Neural crest cell (in vitro differentiated cells): Measurements from ENCODE around the gene XCL1. TPM values are rescaled to one million over a fixed set of nuclear protein-coding genes. Genes with fewer than 3 reads are reported as not detected.

Experiments used
- DNase-seq: peaks from one replicate; pipeline ENCODE4 v3.0.0; 2021; ENCODE audit warnings: low read depth, mixed read lengths, low spot score
- H3K27ac Mint-ChIP-seq: one replicate; pipeline ENCODE4 v1.8.0; 2021; ENCODE audit warnings: mild to moderate bottlenecking, mixed read lengths; ENCODE audit not compliant: unreplicated experiment
- H3K27me3 Mint-ChIP-seq: 2 replicates; pipeline ENCODE4 v1.8.0; 2021; ENCODE audit warnings: low read depth, mild to moderate bottlenecking, mixed read lengths
- H3K36me3 Mint-ChIP-seq: 2 replicates; pipeline ENCODE4 v1.8.0; 2021; ENCODE audit warnings: low read depth, mild to moderate bottlenecking, mixed read lengths
- H3K4me1 Mint-ChIP-seq: 2 replicates; pipeline ENCODE4 v1.8.0; 2021; ENCODE audit warnings: mixed read lengths
- H3K4me3 Mint-ChIP-seq: one replicate; pipeline ENCODE4 v1.8.0; 2021; ENCODE audit warnings: mild to moderate bottlenecking, mixed read lengths
- H3K9me3 Mint-ChIP-seq: 2 replicates; pipeline ENCODE4 v1.8.0; 2021; ENCODE audit warnings: mixed read lengths
- total RNA-seq: library from RNA; stranded (reverse); gene quantifications from 2 replicates; pipeline ENCODE4 v1.2.1, GENCODE V29; 2021
- TF ChIP-seq, protein P1 (sequence below): fragments of 200-600 bp; sonication (generic); conservative IDR thresholded peaks from 2 replicates; pipeline ENCODE4 v1.5.0; 2021; ENCODE audit warnings: antibody characterized with exemption, mild to moderate bottlenecking

XCL1 gene
- total RNA-seq, 1 donor from 2014 or later: not detected

DNA sequence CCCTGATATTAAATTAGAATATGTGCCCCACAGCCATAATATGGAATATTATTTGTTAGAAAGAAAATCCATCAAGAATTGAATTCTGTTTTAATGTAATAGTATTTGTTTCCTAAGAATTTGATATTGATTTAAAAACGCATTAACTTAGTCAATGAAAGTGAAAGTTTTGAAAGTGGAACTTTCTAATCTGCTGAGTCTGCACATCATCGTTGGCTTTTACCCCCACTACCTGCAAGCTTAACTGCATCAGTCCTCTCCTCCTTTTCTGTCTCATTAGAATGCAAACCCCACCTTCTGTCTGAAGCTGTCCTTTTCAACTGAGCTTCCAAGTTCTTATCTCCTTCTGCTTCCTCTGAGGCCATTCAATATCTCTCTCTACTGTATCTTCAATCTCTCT is 42.5 kb downstream of the XCL1 start:
- TF ChIP-seq, protein P1, sequence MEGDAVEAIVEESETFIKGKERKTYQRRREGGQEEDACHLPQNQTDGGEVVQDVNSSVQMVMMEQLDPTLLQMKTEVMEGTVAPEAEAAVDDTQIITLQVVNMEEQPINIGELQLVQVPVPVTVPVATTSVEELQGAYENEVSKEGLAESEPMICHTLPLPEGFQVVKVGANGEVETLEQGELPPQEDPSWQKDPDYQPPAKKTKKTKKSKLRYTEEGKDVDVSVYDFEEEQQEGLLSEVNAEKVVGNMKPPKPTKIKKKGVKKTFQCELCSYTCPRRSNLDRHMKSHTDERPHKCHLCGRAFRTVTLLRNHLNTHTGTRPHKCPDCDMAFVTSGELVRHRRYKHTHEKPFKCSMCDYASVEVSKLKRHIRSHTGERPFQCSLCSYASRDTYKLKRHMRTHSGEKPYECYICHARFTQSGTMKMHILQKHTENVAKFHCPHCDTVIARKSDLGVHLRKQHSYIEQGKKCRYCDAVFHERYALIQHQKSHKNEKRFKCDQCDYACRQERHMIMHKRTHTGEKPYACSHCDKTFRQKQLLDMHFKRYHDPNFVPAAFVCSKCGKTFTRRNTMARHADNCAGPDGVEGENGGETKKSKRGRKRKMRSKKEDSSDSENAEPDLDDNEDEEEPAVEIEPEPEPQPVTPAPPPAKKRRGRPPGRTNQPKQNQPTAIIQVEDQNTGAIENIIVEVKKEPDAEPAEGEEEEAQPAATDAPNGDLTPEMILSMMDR: no peak
- Mint-ChIP-seq H3K27me3 (no peaks in the 10 kb centered on the region), H3K27ac (no peak overlapping the region), H3K4me1 (peaks cover 18% of the 10 kb centered on the region), H3K36me3 (no peaks in the 10 kb centered on the region), H3K9me3 (no peaks in the 10 kb centered on the region), H3K4me3 (no peak overlapping the region)
- no peak for DNase-seq

- H3K27ac Mint-ChIP-seq: no peak overlapping the region
Measured at GRCh38 chr1:168621356-168621755, 45.0 kb downstream of the XCL1 start.

GRCh38 chr1:168623003-168623828 is 46.8 kb downstream of the XCL1 start:
- no peaks in the 10 kb centered on the region for H3K27me3 Mint-ChIP-seq
- H3K9me3 Mint-ChIP-seq: no peaks in the 10 kb centered on the region
- H3K27ac Mint-ChIP-seq: no peak overlapping the region
- H3K4me1 Mint-ChIP-seq: no peaks in the 10 kb centered on the region
- no peak overlapping the region for H3K4me3 Mint-ChIP-seq
- TF ChIP-seq, protein P1: no peak
- no peak for DNase-seq
- H3K36me3 Mint-ChIP-seq: no peaks in the 10 kb centered on the region

More at GRCh38 chr1:168621356-168621755, 45.0 kb downstream of the XCL1 start:
- H3K4me1 Mint-ChIP-seq: peaks cover 5% of the 10 kb centered on the region
- no peaks in the 10 kb centered on the region for H3K36me3 Mint-ChIP-seq
- no peak for DNase-seq
- no peaks in the 10 kb centered on the region for H3K27me3 Mint-ChIP-seq
- no peaks in the 10 kb centered on the region for H3K9me3 Mint-ChIP-seq
- TF ChIP-seq, protein P1: no peak
- no peak overlapping the region for H3K4me3 Mint-ChIP-seq

GRCh38 chr1:168623831-168624230 is 47.4 kb downstream of the XCL1 start:
- Mint-ChIP-seq H3K36me3 (no peaks in the 10 kb centered on the region), H3K27me3 (no peaks in the 10 kb centered on the region), H3K4me1 (no peaks in the 10 kb centered on the region), H3K9me3 (no peaks in the 10 kb centered on the region), H3K27ac (no peak overlapping the region), H3K4me3 (no peak overlapping the region)
- DNase-seq: no peak
- TF ChIP-seq, protein P1: no peak

DNA sequence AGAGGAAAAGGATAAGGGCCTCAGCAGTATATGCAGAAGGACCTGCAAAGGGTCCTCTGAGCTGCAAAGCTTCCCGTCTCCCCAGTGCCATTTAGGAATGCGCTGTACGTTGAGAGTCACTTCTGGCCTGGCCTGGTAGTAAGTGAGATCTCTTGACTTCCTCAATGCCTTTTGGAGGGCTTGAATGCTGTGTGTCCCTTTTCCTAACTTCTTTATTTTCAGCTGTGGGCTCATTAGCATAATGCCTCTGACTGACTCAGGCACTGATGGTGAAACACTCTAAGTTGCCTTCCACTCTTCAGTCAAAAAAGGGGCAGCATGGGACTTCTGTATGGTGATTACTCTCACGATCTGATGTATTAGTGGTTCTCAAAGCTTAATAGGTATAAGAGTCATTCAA is 49.9 kb downstream of the XCL1 start:
- H3K36me3 Mint-ChIP-seq: no peaks in the 10 kb centered on the region
- no peaks in the 10 kb centered on the region for H3K27me3 Mint-ChIP-seq
- H3K4me3 Mint-ChIP-seq: no peak overlapping the region
- no peak for DNase-seq
- H3K27ac Mint-ChIP-seq: no peak overlapping the region
- H3K9me3 Mint-ChIP-seq: no peaks in the 10 kb centered on the region
- TF ChIP-seq, protein P1: no peak
- H3K4me1 Mint-ChIP-seq: no peaks in the 10 kb centered on the region
